ENCODE data around the gene SP3.
A peak's percentile ranks its signal among the peaks of the same experiment; 100 is the strongest.

The SP3 gene

GRCh38 chr2:173966274-173967098, 1.3 kb upstream of the SP3 start:
- no peak for DNase-seq

- DNase-seq = peak; percentile 34
Observed at GRCh38 chr2:173964565-173965371, 405 bp downstream of the SP3 start.

- DNase-seq = peak; percentile 73
Observed at GRCh38 chr2:173963817-173964564, 1.2 kb downstream of the SP3 start.

- DNase-seq = peak; percentile 43
Observed at GRCh38 chr2:173963323-173963816, 1.8 kb downstream of the SP3 start.

GRCh38 chr2:173962583-173963110, 2.5 kb downstream of the SP3 start:
- DNase-seq = no peak

- no peak for DNase-seq
Observed at GRCh38 chr2:173962031-173962430, 3.1 kb downstream of the SP3 start.

GRCh38 chr2:173961346-173961705, 3.8 kb downstream of the SP3 start:
- no peak for DNase-seq

GRCh38 chr2:173959909-173960308, 5.3 kb downstream of the SP3 start:
- DNase-seq = no peak

- DNase-seq = no peak
Observed at GRCh38 chr2:173959358-173959884, 5.8 kb downstream of the SP3 start.

GRCh38 chr2:173958198-173958846, 6.9 kb downstream of the SP3 start:
- no peak for DNase-seq

- DNase-seq = no peak
Observed at GRCh38 chr2:173957517-173957916, 7.7 kb downstream of the SP3 start.

GRCh38 chr2:173956454-173956853, 8.7 kb downstream of the SP3 start:
- no peak for DNase-seq

GRCh38 chr2:173955867-173956266, 9.3 kb downstream of the SP3 start:
- DNase-seq = no peak

GRCh38 chr2:173955004-173955403, 10.2 kb downstream of the SP3 start:
- no peak for DNase-seq

GRCh38 chr2:173953047-173953424, 12.1 kb downstream of the SP3 start:
- no peak for DNase-seq

- DNase-seq = no peak
Observed at GRCh38 chr2:173952267-173953046, 12.7 kb downstream of the SP3 start.

- no peak for DNase-seq
Observed at GRCh38 chr2:173948842-173949241, 16.3 kb downstream of the SP3 start.

GRCh38 chr2:173948198-173948597, 17.0 kb downstream of the SP3 start:
- DNase-seq = no peak

- DNase-seq = no peak
Observed at GRCh38 chr2:173947131-173947530, 18.0 kb downstream of the SP3 start.

- DNase-seq = no peak
Observed at GRCh38 chr2:173943738-173944137, 21.4 kb downstream of the SP3 start.

- no peak for DNase-seq
Observed at GRCh38 chr2:173942861-173943523, 22.2 kb downstream of the SP3 start.
